ENCODE measurements around the gene TMEM254. TPM values are rescaled to one million over a fixed set of nuclear protein-coding genes. Genes with fewer than 3 reads are reported as not detected.
A peak's percentile ranks its signal among the peaks of the same experiment; 100 is the strongest.
"Not testable (repeated sequence)": the region's sequence is repeated elsewhere in the genome, so short reads cannot be mapped to it uniquely, and the experiment has no call there.

TMEM254 gene
- total RNA-seq: 17.8 TPM
- long read RNA-seq, transcript TMEM254-205 (4 exons, 2,042 nt): major isoform, 30 of 53 reads
- long read RNA-seq, transcript TMEM254-209 (4 exons, 1,963 nt): minor isoform, 5 of 53 reads
- long read RNA-seq, partial matches to known transcripts: 1 of 53 reads
- long read RNA-seq, other reads (novel, unspliced or antisense): 13 of 53 reads

- peak; percentile 98 for DNase-seq (ENCODE audit: low spot score)
These were observed at the start of gene TMEM254 for GRCh38 chr10:80078448-80079311. Gene TMEM254 (plus strand): TSS chr10:80078665. CDS start chr10:80078700, 35 bp downstream.

DNA sequence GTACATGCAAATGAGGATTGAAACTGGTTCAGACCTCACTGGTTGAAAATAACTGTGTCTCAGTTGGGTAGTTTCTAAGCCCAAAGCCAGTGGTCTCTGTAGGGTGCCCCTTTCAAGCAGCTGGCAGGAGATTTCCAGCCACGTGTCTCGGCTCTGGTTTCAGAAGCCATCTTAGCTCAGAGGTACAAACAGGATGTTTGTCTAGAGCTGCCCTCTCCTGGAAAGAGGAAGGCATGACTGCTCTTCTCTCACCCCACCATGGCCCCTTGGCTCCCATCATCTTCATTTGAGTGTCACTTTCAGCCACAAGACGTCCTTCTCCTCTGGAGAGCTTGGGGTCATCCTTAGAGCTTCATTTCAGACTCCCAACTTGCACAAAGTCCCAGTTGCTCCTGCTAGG is 49.3 kb upstream of the TMEM254 start:
- not testable (repeated sequence) for DNase-seq (ENCODE audit: low spot score)

DNA sequence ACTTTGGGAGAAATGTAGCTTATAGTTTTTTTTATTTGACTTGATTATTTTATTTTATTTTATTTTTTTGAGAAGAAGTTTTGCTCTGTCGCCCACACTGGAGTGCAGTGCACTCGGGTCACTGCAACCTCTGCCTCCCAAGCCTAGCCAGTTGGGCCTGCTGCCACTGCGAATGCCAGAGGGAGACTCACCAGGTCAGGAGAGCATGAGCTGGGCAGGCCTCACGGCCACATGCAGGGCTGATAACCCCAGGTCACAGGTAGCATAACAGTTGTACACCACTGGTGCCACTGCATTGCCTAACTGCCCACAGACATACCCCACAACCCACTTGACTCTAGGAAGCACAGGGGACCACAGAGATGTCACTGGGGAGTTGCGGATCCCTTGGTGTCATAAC is 48.6 kb upstream of the TMEM254 start:
- DNase-seq (ENCODE audit: low spot score): not testable (repeated sequence)

- no peak for DNase-seq (ENCODE audit: low spot score)
These were observed 46.0 kb upstream of the TMEM254 start for GRCh38 chr10:80032503-80032902.

DNA sequence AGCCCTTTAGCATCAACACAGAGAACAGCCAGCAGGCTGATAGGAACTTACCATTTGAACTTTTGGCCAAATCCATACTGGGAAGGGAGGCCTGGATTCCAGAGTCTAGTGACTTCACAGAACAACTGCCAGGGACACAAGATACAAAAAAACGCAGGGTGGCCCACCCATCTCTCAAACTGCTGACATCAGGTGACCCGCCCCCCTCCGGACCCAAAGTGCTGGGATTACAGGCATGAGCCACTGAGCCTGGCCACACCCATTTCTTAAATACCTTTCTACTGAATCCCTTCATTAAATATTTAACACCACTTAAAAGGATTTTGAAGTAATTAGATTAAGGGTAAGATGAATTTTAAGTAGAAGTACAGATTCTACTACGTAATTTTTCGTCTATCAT is 43.7 kb upstream of the TMEM254 start:
- DNase-seq (ENCODE audit: low spot score): not testable (repeated sequence)

- not testable (repeated sequence) for DNase-seq (ENCODE audit: low spot score)
These were observed 43.0 kb upstream of the TMEM254 start for GRCh38 chr10:80035430-80035829.

DNA sequence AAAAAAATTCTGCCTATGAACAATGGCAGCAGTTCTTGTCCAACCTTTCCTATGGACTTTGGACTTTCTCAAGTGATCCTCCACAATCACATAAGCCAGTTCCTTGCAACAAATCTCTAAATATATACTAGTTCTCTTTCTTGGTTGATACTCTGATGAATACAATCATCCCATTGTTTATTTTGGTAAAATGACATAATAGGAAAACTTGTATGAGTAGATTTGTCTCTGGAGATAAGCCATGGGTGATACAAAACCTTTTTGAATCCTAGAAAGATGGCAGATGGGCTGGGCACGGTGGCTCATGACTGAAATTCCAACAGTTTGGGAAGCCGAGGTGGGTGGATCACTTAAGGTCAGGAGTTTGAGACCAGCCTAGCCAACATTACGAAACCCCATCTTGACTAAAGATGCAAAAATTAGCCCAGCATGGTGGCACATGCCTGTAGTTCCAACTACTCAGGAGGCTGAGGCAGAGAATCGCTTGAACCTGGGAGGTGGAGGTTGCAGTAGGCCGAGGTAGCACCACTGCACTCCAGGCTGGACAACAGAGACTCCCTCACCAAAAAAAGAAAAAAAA is 41.5 kb upstream of the TMEM254 start:
- not testable (repeated sequence) for DNase-seq (ENCODE audit: low spot score)

- not testable (repeated sequence) for DNase-seq (ENCODE audit: low spot score)
These were observed 40.2 kb upstream of the TMEM254 start for GRCh38 chr10:80038226-80038625.

GRCh38 chr10:80041162-80041561 is 37.3 kb upstream of the TMEM254 start:
- DNase-seq (ENCODE audit: low spot score): no peak

- not testable (repeated sequence) for DNase-seq (ENCODE audit: low spot score)
These were observed 33.5 kb upstream of the TMEM254 start for GRCh38 chr10:80044935-80045334.

- no peak for DNase-seq (ENCODE audit: low spot score)
These were observed 31.6 kb upstream of the TMEM254 start for GRCh38 chr10:80046629-80047441.

DNA sequence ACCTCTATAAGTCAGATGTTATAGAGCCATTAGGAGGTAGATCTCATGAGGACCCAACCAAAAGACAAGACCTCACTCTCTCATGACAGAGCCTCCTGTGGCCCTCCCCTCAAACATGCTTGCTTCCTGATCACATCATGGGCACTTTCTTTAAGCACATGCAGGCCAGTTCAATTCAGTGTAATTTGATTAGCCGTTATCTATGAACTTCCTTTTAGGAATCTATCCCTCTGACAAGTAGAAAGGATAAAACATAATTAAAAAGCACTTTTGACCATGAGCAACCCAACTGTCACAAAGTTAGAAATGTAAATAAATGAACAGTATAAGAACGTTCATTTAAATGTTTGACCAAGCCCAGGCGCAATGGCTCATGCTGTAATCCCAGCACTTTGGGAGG is 27.7 kb upstream of the TMEM254 start:
- DNase-seq (ENCODE audit: low spot score): no peak

DNA sequence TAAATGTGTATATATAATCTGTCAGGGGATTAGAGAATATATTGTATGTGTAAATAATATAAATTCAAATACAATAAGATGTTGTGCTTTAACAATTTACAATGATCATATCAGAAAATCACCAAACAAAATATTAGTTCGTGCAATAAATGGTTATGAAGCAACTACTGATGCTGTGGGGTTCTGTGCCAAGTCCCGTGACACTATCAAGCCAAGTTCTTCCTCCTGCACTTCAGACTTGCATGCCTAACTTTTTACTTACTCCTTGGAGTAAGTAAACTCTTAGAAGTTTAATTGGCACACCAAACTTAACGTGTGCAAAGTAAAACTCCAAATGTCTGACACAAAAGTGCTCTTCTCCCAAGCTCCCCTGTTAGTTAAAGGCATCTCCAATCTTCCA is 26.5 kb upstream of the TMEM254 start:
- no peak for DNase-seq (ENCODE audit: low spot score)

DNA sequence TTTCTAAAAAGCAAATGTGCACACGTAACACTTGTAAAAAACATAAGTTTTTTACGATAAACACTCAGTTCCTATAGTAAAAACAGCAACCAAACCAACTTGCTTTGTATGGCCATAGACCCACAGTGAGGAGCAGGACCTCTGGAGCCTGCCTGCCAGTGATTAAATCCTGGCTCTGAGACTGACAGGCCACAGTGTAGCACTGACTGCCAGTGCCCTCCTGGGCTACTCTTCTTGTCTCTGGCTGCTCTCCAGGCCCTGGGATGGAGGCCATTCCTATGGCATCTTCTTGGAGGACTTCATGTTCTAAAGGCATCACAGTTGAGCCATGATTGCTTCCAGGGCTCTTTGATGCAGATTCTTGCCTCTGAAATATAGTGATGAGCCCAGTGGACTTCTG is 22.7 kb upstream of the TMEM254 start:
- no peak for DNase-seq (ENCODE audit: low spot score)

DNA sequence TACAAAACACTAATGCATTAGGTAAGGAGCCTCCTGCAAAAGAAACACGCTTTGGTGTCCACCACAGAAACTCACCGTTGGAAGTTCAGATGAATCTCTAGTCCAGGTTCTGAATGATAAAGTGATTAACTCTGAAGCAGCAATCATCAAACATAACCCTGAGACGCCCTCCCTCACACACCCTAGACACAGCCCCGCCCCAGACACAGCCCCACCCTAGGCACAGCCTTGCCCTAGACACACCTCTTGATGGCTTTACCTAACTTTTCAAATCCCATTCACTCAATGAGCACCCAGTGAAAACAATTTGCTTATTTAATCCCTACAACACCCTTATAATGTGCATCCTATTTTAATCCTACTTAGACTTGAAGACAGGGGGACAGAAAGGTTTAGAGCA is 21.3 kb upstream of the TMEM254 start:
- DNase-seq (ENCODE audit: low spot score): no peak

- DNase-seq (ENCODE audit: low spot score): no peak
These were observed 14.2 kb upstream of the TMEM254 start for GRCh38 chr10:80064120-80064886.

DNA sequence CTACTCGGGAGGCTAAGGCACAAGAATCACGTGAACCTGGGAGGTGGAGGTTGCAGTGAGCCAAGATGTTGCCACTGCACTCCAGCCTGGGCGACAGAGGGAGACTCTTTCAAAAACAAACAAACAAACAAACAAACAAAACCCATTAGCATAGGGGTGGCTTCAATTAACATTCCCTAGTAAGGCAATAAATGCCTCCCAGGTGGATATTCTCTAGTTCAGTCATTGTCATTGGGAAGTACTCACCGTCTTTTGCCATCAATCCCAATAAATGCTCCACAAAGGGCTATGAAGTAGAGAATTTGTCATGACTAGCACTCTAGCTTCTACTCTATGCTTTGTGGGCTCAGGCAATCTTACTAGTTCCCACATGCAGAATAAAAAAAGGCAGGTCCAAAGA is 11.7 kb upstream of the TMEM254 start:
- DNase-seq (ENCODE audit: low spot score): no peak

DNA sequence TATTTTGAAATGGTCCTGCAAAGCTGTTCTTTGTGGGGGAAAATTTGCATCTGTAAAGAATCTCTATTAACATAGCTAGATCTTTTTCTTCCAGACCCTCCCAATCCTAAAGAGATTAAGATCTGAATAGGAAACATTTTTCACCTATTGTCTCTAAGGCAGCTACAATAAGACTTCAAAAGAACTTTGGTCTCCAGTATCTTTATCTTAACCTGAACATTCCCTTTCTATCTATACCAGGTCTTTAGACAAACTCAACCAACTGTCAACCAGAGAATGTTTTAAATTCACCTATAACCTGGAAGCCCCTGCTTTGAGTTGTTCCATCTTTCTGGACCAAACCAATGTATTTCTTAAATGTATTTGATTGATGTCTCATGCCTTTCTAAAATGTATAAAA is 10.6 kb upstream of the TMEM254 start:
- not testable (repeated sequence) for DNase-seq (ENCODE audit: low spot score)

- DNase-seq (ENCODE audit: low spot score): no peak
These were observed 10.2 kb upstream of the TMEM254 start for GRCh38 chr10:80068270-80068669.

GRCh38 chr10:80070057-80070456 is 8.4 kb upstream of the TMEM254 start:
- DNase-seq (ENCODE audit: low spot score): no peak

- no peak for DNase-seq (ENCODE audit: low spot score)
These were observed 5.9 kb upstream of the TMEM254 start for GRCh38 chr10:80072584-80072983.
